A673 (cell line): ENCODE results near the gene DNMT3A. TPM values are rescaled to one million over a fixed set of nuclear protein-coding genes. Genes with fewer than 3 reads are reported as not detected.

ENCODE experiments used
- BruUV-seq: library from RNA; stranded (reverse); fragments of 400-500 nt; replicated peaks from 2 replicates; lab custom pipeline; 2021; lab: Mats Ljungman, UMichigan
- CTCF ChIA-PET: fragments of 300-600 bp; sonication (Branson Sonifier 250); formaldehyde crosslinking; loops from one replicate; lab custom pipeline; 2022; ENCODE audit warnings: antibody characterized with exemption; lab: Charles Lee
- POLR2A ChIA-PET: fragments of 300-600 bp; sonication (Branson Sonifier 250); formaldehyde crosslinking; loops from one replicate; lab custom pipeline; 2022; ENCODE audit warnings: antibody characterized with exemption; ENCODE audit not compliant: low non-redundant PET; lab: Charles Lee
- DNase-seq: peaks from one replicate; pipeline ENCODE4 v3.0.0-alpha.2; 2015; ENCODE audit warnings: low spot score
- H3K27ac ChIP-seq: fragments of 200-600 bp; sonication (generic); 2 replicates; pipeline ENCODE4 v1.5.1; 2016; ENCODE audit warnings: mixed run types, low read depth, mild to moderate bottlenecking, mixed read lengths, antibody characterized with exemption, low read length; ENCODE audit not compliant: poor library complexity, severe bottlenecking
- H3K27me3 ChIP-seq: fragments of 200-600 bp; sonication (generic); replicated peaks from 2 replicates; pipeline ENCODE4 v1.6.1; 2017; ENCODE audit warnings: mixed run types, low read depth, mild to moderate bottlenecking, mixed read lengths, antibody characterized with exemption, low read length; ENCODE audit not compliant: insufficient read depth, poor library complexity
- H3K36me3 ChIP-seq: fragments of 200-600 bp; sonication (generic); 2 replicates; pipeline ENCODE4 v1.6.1; 2016; ENCODE audit warnings: mixed run types, mild to moderate bottlenecking, mixed read lengths, antibody characterized with exemption, low read length; ENCODE audit not compliant: insufficient read depth, poor library complexity, severe bottlenecking
- H3K4me1 ChIP-seq: fragments of 200-600 bp; sonication (generic); 2 replicates; pipeline ENCODE4 v1.6.1; 2017; ENCODE audit warnings: mixed run types, mild to moderate bottlenecking, mixed read lengths, antibody characterized with exemption, low read length; ENCODE audit not compliant: insufficient read depth, poor library complexity, severe bottlenecking
- H3K4me3 ChIP-seq: fragments of 200-600 bp; sonication (generic); 2 replicates; pipeline ENCODE4 v1.5.1; 2016; ENCODE audit warnings: low read depth, mixed run types, mild to moderate bottlenecking, mixed read lengths, low read length; ENCODE audit not compliant: poor library complexity, severe bottlenecking
- H3K9me3 ChIP-seq: fragments of 200-600 bp; sonication (generic); 2 replicates; pipeline ENCODE4 v1.6.1; 2016; ENCODE audit warnings: mixed run types, low read depth, mild to moderate bottlenecking, mixed read lengths, antibody characterized with exemption, low read length; ENCODE audit not compliant: poor library complexity, severe bottlenecking
- EZH2 ChIP-seq: fragments of 200-600 bp; sonication (generic); IDR thresholded peaks from 2 replicates; pipeline ENCODE4 v1.6.1; 2017; ENCODE audit warnings: borderline replicate concordance, low read depth, mild to moderate bottlenecking, mixed read lengths, antibody characterized with exemption, low read length; ENCODE audit not compliant: poor library complexity, severe bottlenecking
- intact Hi-C: fragments of 100-400 bp; cut with micrococcal nuclease; formaldehyde crosslinking; loops from one replicate; pipeline ENCODE4 v1.10.0; 2022; ENCODE audit not compliant: unreplicated experiment
- total RNA-seq: library from RNA; stranded (reverse); gene quantifications from 2 replicates; pipeline ENCODE4 v1.2.3, GENCODE V29; 2021
- TF ChIP-seq, protein P1 (sequence below): fragments of 300-800, 200-600 bp; sonication (generic); conservative IDR thresholded peaks from 2 replicates; pipeline ENCODE4 v1.5.1; 2017; ENCODE audit warnings: low read depth, mild to moderate bottlenecking, antibody characterized with exemption, low read length, moderate library complexity, mixed read lengths

DNMT3A gene
- total RNA-seq, 1 experiment from 2014 or later: 109 TPM

DNA sequence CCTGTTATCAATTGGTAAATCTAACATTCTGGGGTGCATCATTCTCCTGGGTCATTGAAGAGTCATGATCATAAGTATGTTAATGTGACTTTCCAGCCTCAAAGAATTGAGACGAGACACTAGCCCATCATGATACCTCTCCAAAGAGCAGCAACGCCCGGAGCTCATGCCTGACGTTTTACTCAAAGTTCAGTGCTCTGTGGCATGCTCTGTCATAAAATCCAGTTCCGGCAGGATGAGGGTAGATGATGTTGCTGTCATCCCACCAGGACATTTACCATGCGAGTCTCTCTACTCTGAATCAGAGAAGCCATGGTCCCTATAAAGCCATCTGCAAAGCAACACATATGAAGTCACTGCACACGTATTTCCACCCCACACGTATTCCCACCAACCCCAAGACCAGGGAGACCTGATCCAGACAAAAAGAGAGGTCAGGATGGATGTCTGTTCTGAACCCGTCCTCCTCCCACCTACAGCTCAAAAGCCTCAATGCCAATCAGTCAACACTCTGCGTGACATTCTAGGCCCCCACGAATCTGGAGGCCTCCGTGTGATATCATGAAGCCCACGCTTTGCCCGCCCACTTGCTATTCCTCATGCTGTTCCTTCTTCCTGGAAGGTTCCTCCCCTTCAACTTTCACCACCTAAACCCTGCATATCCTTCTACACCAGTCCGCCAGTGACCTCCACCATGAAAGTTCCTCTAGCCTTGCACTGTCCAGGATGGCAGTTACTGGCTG, 85.8 kb downstream of the DNMT3A start:
- Histone ChIP-seq H3K4me1 (peaks cover 15% of the 10 kb centered on the region), H3K36me3 (peaks cover 9% of the 10 kb centered on the region), H3K4me3 (no peak overlapping the region), H3K27me3 (no peaks in the 10 kb centered on the region), H3K27ac (no peak overlapping the region), H3K9me3 (no peaks in the 10 kb centered on the region)
- no peak for DNase-seq
- no TSS peak for BruUV-seq
- POLR2A ChIA-PET: no interaction called here
- CTCF ChIA-PET: no interaction called here
- no peak for TF ChIP-seq EZH2
- TF ChIP-seq, protein P1, sequence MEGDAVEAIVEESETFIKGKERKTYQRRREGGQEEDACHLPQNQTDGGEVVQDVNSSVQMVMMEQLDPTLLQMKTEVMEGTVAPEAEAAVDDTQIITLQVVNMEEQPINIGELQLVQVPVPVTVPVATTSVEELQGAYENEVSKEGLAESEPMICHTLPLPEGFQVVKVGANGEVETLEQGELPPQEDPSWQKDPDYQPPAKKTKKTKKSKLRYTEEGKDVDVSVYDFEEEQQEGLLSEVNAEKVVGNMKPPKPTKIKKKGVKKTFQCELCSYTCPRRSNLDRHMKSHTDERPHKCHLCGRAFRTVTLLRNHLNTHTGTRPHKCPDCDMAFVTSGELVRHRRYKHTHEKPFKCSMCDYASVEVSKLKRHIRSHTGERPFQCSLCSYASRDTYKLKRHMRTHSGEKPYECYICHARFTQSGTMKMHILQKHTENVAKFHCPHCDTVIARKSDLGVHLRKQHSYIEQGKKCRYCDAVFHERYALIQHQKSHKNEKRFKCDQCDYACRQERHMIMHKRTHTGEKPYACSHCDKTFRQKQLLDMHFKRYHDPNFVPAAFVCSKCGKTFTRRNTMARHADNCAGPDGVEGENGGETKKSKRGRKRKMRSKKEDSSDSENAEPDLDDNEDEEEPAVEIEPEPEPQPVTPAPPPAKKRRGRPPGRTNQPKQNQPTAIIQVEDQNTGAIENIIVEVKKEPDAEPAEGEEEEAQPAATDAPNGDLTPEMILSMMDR: no peak
- intact Hi-C loops: no loop called here

DNA sequence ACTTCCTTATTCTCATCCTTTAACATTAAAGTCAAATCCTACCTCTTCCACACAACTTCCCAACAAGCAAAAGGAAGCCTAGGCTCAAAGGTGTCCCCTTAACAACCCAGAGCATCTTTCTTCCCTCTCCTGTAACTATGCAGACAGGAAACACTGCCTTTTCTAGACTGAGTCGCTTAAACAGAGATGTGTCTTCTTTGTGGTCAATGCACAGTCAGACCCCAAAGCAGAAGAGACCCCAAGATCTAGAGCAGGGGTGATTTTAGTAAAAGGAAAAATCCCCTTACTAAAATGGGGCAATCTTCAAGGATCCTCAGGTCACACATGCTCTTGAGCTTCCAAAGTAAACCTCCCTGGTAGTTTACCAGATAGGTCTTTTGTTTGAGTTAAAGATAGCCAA, 86.8 kb downstream of the DNMT3A start:
- Histone ChIP-seq H3K27ac (no peak overlapping the region), H3K4me1 (peaks cover 25% of the 10 kb centered on the region), H3K27me3 (no peaks in the 10 kb centered on the region), H3K9me3 (no peaks in the 10 kb centered on the region), H3K36me3 (peaks cover 5% of the 10 kb centered on the region), H3K4me3 (no peak overlapping the region)
- ChIA-PET CTCF (no interaction called here), POLR2A (no interaction called here)
- no peak for DNase-seq
- BruUV-seq: no TSS peak
- TF ChIP-seq, protein P1: no peak
- no peak for TF ChIP-seq EZH2
- intact Hi-C loops: no loop called here

DNA sequence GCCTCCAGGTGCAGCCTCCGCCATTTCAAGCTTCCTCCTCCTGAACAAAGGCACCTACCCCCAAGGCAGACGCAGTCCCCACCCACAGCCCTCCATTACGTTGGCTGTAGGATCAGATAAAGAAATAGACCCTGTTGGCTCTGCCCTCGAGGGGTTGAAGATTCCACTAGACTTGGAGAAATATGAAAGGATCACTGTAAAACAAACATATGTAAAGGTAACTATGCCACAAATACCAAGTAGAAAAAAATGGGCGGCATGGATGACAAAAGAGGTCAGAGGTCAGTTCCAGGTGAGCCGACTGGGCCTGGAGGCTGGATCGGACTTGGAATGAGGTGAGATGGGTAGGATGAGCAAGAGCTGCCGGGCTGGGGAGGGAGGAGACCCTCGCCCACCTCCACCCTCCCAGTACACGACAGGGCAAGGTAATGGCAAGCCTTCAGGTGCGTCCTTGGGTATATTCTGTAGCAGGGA, 88.5 kb downstream of the DNMT3A start:
- intact Hi-C loops: no loop called here
- no peak overlapping the region for H3K4me3 ChIP-seq
- H3K4me1 ChIP-seq: peaks cover 29% of the 10 kb centered on the region
- H3K27ac ChIP-seq: peak overlapping the region; percentile 84
- ChIA-PET CTCF (interaction anchor here (0.9 kb wide), 1 partner anchor 83 kb away, joined by 3 read pairs; no protein-coding TSS in a partner anchor), POLR2A (interaction anchor here (0.6 to 0.7 kb wide), 3 partner anchors 25 to 438 kb away, joined by 3 to 6 read pairs (median 4); no protein-coding TSS in a partner anchor)
- H3K36me3 ChIP-seq: peaks cover 2% of the 10 kb centered on the region
- H3K9me3 ChIP-seq: no peaks in the 10 kb centered on the region
- TF ChIP-seq, protein P1: no peak
- TF ChIP-seq EZH2: no peak
- DNase-seq: no peak
- no TSS peak for BruUV-seq
- no peaks in the 10 kb centered on the region for H3K27me3 ChIP-seq
